Fibroblast of pulmonary artery (primary cell): ENCODE results near the gene PYGO1.

Source experiments
- DNase-seq: peaks from one replicate; pipeline ENCODE4 v3.0.0-alpha.2; 2010; ENCODE audit warnings: low read depth
- H3K4me3 ChIP-seq: replicated peaks from 2 replicates; pipeline ENCODE4 v1.5.1; 2011; ENCODE audit warnings: low read depth, mild to moderate bottlenecking, control low read depth, low read length, moderate library complexity
- TF ChIP-seq, protein P1 (sequence below): IDR thresholded peaks from 2 replicates; pipeline ENCODE4 v1.5.1; 2011; ENCODE audit warnings: mild to moderate bottlenecking, control low read depth, low read length, inconsistent platforms; ENCODE audit errors: missing control alignments

Gene PYGO1

DNA sequence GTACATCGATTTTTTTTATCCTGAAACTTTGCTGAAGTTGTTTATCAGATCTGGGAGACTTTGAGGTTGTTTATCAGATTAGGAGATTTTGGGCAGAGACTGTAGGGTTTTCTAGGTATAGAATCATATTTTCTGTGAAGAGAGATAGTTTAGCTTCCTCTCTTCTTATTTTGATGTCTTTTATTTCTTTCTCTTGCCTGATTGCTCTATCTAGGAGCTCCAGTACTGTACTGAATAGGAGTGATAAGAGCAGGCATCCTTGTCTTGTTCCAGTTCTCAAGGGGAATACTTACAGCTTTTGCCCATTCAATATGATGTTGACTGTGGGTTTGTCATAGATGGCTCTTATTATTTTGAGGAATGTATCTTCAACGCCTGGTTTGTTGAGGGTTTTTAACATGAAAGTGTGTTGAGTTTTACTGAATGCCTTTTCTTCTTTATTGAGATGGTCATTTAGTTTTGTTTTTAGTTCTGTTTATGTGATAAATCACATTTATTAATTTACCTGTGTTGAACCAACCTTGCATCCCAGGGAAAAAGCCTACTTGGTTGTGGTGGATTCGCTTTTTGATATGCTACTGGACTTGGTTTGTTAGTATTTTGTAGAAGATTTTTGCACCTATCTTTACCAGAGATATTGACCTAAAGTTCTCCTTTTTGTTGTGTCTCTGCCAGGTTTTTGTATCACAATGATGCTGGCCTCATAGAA, 65.2 kb downstream of the PYGO1 start:
- H3K4me3 ChIP-seq = no peak overlapping the region
- no peak for DNase-seq
- TF ChIP-seq, protein P1, sequence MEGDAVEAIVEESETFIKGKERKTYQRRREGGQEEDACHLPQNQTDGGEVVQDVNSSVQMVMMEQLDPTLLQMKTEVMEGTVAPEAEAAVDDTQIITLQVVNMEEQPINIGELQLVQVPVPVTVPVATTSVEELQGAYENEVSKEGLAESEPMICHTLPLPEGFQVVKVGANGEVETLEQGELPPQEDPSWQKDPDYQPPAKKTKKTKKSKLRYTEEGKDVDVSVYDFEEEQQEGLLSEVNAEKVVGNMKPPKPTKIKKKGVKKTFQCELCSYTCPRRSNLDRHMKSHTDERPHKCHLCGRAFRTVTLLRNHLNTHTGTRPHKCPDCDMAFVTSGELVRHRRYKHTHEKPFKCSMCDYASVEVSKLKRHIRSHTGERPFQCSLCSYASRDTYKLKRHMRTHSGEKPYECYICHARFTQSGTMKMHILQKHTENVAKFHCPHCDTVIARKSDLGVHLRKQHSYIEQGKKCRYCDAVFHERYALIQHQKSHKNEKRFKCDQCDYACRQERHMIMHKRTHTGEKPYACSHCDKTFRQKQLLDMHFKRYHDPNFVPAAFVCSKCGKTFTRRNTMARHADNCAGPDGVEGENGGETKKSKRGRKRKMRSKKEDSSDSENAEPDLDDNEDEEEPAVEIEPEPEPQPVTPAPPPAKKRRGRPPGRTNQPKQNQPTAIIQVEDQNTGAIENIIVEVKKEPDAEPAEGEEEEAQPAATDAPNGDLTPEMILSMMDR = no peak

DNA sequence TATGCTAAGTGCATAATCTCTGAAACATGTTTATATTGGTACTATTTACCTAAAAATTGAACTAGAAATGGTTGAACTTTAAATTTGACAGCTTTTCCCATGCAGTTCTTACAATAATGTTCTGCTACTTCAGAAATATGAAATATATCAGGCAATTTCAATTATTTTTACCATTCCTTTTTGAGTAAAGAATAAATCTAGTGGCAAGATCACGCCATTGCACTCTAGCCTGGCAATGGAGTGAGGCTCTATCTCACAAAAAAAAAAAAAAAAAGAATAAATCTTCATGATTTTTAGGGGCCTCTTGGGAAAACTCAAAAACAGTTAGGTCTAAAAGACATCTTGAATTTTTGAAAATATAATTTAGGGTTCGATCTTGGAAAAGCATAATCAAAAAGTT, 69.5 kb downstream of the PYGO1 start:
- H3K4me3 ChIP-seq = no peak overlapping the region
- no peak for DNase-seq
- TF ChIP-seq, protein P1 = peak; percentile 33

DNA sequence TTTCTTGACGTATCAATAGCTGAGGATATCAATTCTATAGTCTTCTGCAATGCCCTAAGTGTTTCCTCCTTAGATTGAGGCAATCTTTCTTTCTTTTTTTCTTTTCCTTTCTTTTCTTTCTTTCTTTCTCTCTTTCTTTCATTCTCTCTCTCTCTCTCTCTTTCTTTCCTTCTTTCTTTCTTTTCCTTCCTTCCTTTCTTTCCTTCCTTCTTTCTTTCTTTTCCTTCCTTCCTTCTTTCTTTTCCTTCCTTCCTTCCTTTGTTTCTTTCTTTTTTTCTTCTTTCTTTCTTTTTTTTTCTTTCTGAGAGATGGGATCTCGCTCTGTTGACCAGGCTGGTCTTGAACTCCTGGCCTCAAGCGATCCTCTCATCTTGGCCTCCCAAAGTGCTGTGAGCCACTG, 70.1 kb downstream of the PYGO1 start:
- DNase-seq = no peak
- TF ChIP-seq, protein P1 = no peak
- H3K4me3 ChIP-seq = no peak overlapping the region

DNA sequence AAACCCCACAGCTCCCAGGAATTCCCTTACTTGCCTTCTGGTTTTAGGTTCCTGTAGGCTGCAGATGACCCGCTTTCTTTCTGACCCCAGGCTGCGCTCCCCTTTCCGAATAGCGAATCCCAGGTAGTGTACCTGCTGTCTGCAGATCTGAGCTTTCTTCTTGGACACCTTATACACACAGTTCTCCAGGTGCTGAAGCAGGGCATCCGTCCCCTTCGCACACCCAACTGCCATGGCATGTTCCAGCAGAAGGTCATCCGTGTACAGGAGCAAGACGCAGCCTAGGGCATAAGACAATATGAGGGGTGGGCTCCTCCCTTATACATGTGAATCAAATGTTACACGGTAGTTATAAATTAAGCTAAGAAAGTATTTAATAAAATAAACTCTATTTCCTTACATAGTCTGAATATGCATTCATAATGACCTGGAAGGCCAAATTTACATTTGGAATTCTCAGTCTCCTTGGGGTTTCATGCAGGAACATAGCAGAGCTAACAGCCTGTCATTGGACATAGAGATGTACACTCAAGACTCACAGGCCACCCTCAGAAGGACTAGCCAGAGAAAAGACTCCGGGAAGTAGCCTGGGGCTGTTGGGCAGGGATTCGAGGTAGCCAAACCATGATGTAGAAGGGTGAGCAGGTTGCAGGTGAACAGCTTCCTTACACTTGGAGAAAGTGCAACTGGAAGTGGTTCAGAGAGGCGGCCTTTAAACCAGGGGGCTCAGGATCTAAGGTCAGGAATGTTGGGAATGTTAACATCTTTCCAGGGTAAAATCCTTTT, 72.0 kb downstream of the PYGO1 start:
- no peak for DNase-seq
- TF ChIP-seq, protein P1 = no peak
- H3K4me3 ChIP-seq = no peak overlapping the region

DNA sequence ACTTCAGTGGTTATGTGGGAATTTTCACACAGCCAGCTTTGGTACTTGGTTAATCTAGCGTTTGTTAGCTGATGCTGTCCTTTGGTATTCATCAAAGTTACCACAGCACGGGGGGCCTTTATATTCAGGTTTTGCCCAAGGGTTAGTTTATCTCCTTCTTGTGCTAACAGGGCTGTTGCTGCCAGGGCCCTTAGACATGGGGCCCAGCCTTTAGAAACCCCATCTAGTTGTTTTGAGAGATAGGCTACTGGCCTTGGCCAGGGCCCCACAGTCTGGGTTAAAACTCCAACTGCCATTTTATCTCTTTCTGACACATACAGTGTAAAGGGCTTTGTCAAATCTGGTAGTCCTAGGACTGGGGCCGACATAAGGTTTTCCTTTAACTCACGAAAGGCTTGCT, 72.7 kb downstream of the PYGO1 start:
- no peak for DNase-seq
- TF ChIP-seq, protein P1 = no peak
- no peak overlapping the region for H3K4me3 ChIP-seq

DNA sequence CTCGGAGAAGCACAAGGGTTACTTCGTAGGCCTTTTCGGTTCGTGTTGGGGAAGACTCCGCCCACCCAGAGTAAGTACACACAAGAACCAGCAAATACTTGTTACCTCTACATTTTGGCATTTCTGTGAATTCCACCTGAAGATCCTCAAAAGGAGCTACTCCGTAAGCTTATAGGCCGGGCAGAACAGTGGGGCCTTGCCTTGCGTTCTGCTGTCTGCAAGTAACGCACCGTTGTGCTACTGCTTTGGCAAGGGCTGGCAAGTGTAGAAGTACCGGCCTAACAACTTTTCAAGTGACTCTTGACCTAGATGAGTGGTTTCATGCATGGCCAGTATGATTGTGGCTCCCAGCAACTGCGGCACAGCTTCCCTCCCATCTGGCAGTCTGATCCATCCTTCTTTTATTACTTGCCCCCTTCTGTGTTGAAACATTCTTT, 73.7 kb downstream of the PYGO1 start:
- no peak for DNase-seq
- no peak overlapping the region for H3K4me3 ChIP-seq
- TF ChIP-seq, protein P1 = no peak
